SU-DHL-6 (cell line): ENCODE results near the gene DLG4.

Source experiments
- H2AFZ ChIP-seq: fragments of 200-600 bp; sonication (generic); 2 replicates; pipeline ENCODE4 v1.6.1; 2014; ENCODE audit warnings: low read depth, mild to moderate bottlenecking, moderate library complexity, mixed read lengths, antibody characterized with exemption, low read length; ENCODE audit not compliant: severe bottlenecking
- H3F3A ChIP-seq: fragments of 200-600 bp; shearing (Covaris generic); 2 replicates; pipeline ENCODE4 v1.6.0; 2016; ENCODE audit warnings: antibody characterized with exemption, mild to moderate bottlenecking; ENCODE audit not compliant: insufficient read depth
- H3K27ac ChIP-seq: fragments of 200-600 bp; sonication (generic); 2 replicates; pipeline ENCODE4 v1.5.1; 2016; ENCODE audit warnings: low read depth, mild to moderate bottlenecking, low read length, moderate library complexity, mixed read lengths
- H3K27me3 ChIP-seq: fragments of 200-600 bp; sonication (generic), shearing (Covaris generic); 2 replicates; pipeline ENCODE4 v1.6.0; 2014; ENCODE audit warnings: mild to moderate bottlenecking, low read length
- H3K36me3 ChIP-seq: fragments of 200-600 bp; sonication (generic); 2 replicates; pipeline ENCODE4 v1.6.1; 2014; ENCODE audit warnings: mild to moderate bottlenecking, low read length, mixed read lengths
- H3K4me2 ChIP-seq: fragments of 300-600, 200-600 bp; shearing (Covaris generic), sonication (generic); 2 replicates; pipeline ENCODE4 v1.6.0; 2014; ENCODE audit warnings: low read length, low read depth, mild to moderate bottlenecking; ENCODE audit not compliant: poor library complexity, severe bottlenecking
- H3K4me3 ChIP-seq: fragments of 200-600 bp; sonication (generic); 2 replicates; pipeline ENCODE4 v1.5.1; 2014; ENCODE audit warnings: antibody characterized with exemption, low read length, mild to moderate bottlenecking, mixed read lengths; ENCODE audit not compliant: insufficient read depth, poor library complexity, severe bottlenecking
- H3K79me2 ChIP-seq: fragments of 200-600 bp; sonication (generic); 2 replicates; pipeline ENCODE4 v1.6.1; 2014; ENCODE audit warnings: mild to moderate bottlenecking, low read length, moderate library complexity; ENCODE audit not compliant: insufficient read depth
- H3K9ac ChIP-seq: fragments of 200-600 bp; sonication (generic); 2 replicates; pipeline ENCODE4 v1.7.0; 2014; ENCODE audit warnings: mild to moderate bottlenecking, low read length
- H3K9me2 ChIP-seq: fragments of 200-600 bp; sonication (generic); replicated peaks from 2 replicates; pipeline ENCODE4 v1.6.1; 2014; ENCODE audit warnings: low read length; ENCODE audit not compliant: insufficient read depth
- H3K9me3 ChIP-seq: fragments of 200-600 bp; sonication (generic); 2 replicates; pipeline ENCODE4 v1.6.1; 2014; ENCODE audit warnings: low read length, mixed read lengths; ENCODE audit not compliant: insufficient read depth
- H4K20me1 ChIP-seq: fragments of 200-600 bp; sonication (generic); 2 replicates; pipeline ENCODE4 v1.6.1; 2014; ENCODE audit warnings: low read depth, mild to moderate bottlenecking, antibody characterized with exemption, low read length, moderate library complexity, mixed read lengths
- CTCF ChIP-seq: fragments of 200-600 bp; sonication (generic); IDR thresholded peaks from one replicate; pipeline ENCODE4 v1.5.1; 2017; ENCODE audit warnings: antibody characterized with exemption, mild to moderate bottlenecking, low read length, moderate library complexity; ENCODE audit not compliant: insufficient read depth, poor library complexity, severe bottlenecking
- EZH2phosphoT487 ChIP-seq: fragments of 200-600 bp; sonication (generic), shearing (Covaris generic); conservative IDR thresholded peaks from 2 replicates; pipeline ENCODE4 v1.6.1; 2018; ENCODE audit warnings: mild to moderate bottlenecking, antibody characterized with exemption, low read length, moderate library complexity, mixed read lengths

DLG4 gene

GRCh38 chr17:7177191-7177953 lies 42.3 kb downstream of the DLG4 start:
- Histone ChIP-seq H3K4me3 (no peak overlapping the region), H3K79me2 (no peaks in the 10 kb centered on the region), H2AFZ (peak overlapping the region; percentile 25), H4K20me1 (no peaks in the 10 kb centered on the region), H3K36me3 (no peaks in the 10 kb centered on the region), H3K27me3 (no peaks in the 10 kb centered on the region), H3K4me2 (no peak overlapping the region), H3K9ac (no peak overlapping the region), H3K27ac (no peak overlapping the region), H3K9me3 (peaks cover 5% of the 10 kb centered on the region; the same call in 1 of the 2 replicates), H3F3A (no peaks in the 10 kb centered on the region), H3K9me2 (no peaks in the 10 kb centered on the region)
- no peak for TF ChIP-seq EZH2phosphoT487
- peak; percentile 45 for TF ChIP-seq CTCF

- no peaks in the 10 kb centered on the region for H3K36me3 ChIP-seq
- TF ChIP-seq CTCF: no peak
- no peak for TF ChIP-seq EZH2phosphoT487
- H3K27ac ChIP-seq: no peak overlapping the region
- H3K9me3 ChIP-seq: peaks cover 5% of the 10 kb centered on the region; the same call in 1 of the 2 replicates
- H3K79me2 ChIP-seq: no peaks in the 10 kb centered on the region
- no peak overlapping the region for H2AFZ ChIP-seq
- H3K27me3 ChIP-seq: no peaks in the 10 kb centered on the region
- H3K9me2 ChIP-seq: no peaks in the 10 kb centered on the region
- H3K4me3 ChIP-seq: no peak overlapping the region
- H3K4me2 ChIP-seq: no peak overlapping the region
- H3K9ac ChIP-seq: no peak overlapping the region
- H4K20me1 ChIP-seq: no peaks in the 10 kb centered on the region
- H3F3A ChIP-seq: no peaks in the 10 kb centered on the region
Measured at GRCh38 chr17:7176841-7177190, 42.8 kb downstream of the DLG4 start.

- Histone ChIP-seq H3K9me3 (peaks cover 5% of the 10 kb centered on the region; the same call in 1 of the 2 replicates), H3K9ac (no peak overlapping the region), H2AFZ (no peak overlapping the region), H3K9me2 (no peaks in the 10 kb centered on the region), H3K36me3 (no peaks in the 10 kb centered on the region), H3K79me2 (no peaks in the 10 kb centered on the region), H3F3A (no peaks in the 10 kb centered on the region), H3K27me3 (no peaks in the 10 kb centered on the region), H3K4me2 (no peak overlapping the region), H3K27ac (no peak overlapping the region), H3K4me3 (no peak overlapping the region), H4K20me1 (no peaks in the 10 kb centered on the region)
- no peak for TF ChIP-seq EZH2phosphoT487
- no peak for TF ChIP-seq CTCF
Measured at GRCh38 chr17:7176107-7176840, 43.4 kb downstream of the DLG4 start.
